Hepatocyte (in vitro differentiated cells): ENCODE measurements around the gene PRDM16.

Experiments used
- EZH2 ChIP-seq: fragments of 200-600 bp; sonication (generic); IDR thresholded peaks from 2 replicates; pipeline ENCODE4 v1.6.1; 2016; ENCODE audit warnings: antibody characterized with exemption, mild to moderate bottlenecking, borderline replicate concordance
- TF ChIP-seq, protein P1 (sequence below): fragments of 200-600 bp; sonication (generic); IDR thresholded peaks from 2 replicates; pipeline ENCODE4 v1.5.1; 2016; ENCODE audit warnings: antibody characterized with exemption, mild to moderate bottlenecking; ENCODE audit not compliant: poor library complexity

DNA sequence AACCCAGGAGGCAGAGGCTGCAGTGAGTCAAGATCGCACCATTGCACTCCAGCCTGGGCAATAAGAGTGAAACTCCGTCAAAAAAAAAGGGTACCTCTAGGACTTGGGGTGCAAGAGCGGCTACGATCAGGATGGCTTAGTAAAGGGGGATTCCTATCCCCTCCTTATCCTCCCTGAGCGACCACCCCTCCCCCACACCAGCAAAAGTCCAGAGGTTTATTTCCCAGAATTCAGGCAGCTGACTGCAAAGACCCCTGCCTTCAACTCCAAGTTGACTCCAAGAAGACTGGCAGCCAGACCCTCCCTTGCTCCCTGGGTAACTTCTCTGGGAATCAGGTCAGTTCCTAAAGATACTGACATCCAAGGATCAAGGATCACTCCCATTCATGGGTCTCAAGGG, 12.4 kb upstream of the PRDM16 start:
- TF ChIP-seq EZH2: no peak
- TF ChIP-seq, protein P1, sequence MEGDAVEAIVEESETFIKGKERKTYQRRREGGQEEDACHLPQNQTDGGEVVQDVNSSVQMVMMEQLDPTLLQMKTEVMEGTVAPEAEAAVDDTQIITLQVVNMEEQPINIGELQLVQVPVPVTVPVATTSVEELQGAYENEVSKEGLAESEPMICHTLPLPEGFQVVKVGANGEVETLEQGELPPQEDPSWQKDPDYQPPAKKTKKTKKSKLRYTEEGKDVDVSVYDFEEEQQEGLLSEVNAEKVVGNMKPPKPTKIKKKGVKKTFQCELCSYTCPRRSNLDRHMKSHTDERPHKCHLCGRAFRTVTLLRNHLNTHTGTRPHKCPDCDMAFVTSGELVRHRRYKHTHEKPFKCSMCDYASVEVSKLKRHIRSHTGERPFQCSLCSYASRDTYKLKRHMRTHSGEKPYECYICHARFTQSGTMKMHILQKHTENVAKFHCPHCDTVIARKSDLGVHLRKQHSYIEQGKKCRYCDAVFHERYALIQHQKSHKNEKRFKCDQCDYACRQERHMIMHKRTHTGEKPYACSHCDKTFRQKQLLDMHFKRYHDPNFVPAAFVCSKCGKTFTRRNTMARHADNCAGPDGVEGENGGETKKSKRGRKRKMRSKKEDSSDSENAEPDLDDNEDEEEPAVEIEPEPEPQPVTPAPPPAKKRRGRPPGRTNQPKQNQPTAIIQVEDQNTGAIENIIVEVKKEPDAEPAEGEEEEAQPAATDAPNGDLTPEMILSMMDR: no peak
